Neural cell (in vitro differentiated cells): ENCODE data around the gene AFF3. TPM values are rescaled to one million over a fixed set of nuclear protein-coding genes. Genes with fewer than 3 reads are reported as not detected.

Experiments
- H2AFZ ChIP-seq: fragments of 200-600, 300-800 bp; sonication (generic), shearing (Covaris generic); 2 replicates; pipeline ENCODE4 v1.6.0; 2014; ENCODE audit warnings: low read depth, mild to moderate bottlenecking, antibody characterized with exemption, low read length, moderate library complexity
- H3F3A ChIP-seq: fragments of 200-600 bp; shearing (Covaris generic); 2 replicates; pipeline ENCODE4 v1.6.1; 2016; ENCODE audit warnings: mild to moderate bottlenecking, moderate library complexity, mixed read lengths, antibody characterized with exemption, low read length; ENCODE audit not compliant: insufficient read depth, poor library complexity, severe bottlenecking
- H3K27ac ChIP-seq: fragments of 200-600, 300-800 bp; sonication (generic), shearing (Covaris generic); 2 replicates; pipeline ENCODE4 v1.5.1; 2014; ENCODE audit warnings: mild to moderate bottlenecking, low read length, moderate library complexity
- H3K27me3 ChIP-seq: fragments of 300-800, 200-600 bp; sonication (generic), shearing (Covaris generic); 2 replicates; pipeline ENCODE4 v1.6.0; 2014; ENCODE audit warnings: mild to moderate bottlenecking, low read depth, low read length, moderate library complexity; ENCODE audit not compliant: insufficient read depth
- H3K36me3 ChIP-seq: fragments of 300-800, 200-600 bp; sonication (generic), shearing (Covaris generic); 2 replicates; pipeline ENCODE4 v1.5.1; 2014; ENCODE audit warnings: mild to moderate bottlenecking, antibody characterized with exemption, low read length, moderate library complexity; ENCODE audit not compliant: insufficient read depth
- H3K4me2 ChIP-seq: fragments of 300-800, 200-600 bp; sonication (generic), shearing (Covaris generic); 2 replicates; pipeline ENCODE4 v1.6.0; 2014; ENCODE audit warnings: mild to moderate bottlenecking, low read length
- H3K4me3 ChIP-seq: fragments of 300-800, 200-600 bp; sonication (generic), shearing (Covaris generic); 2 replicates; pipeline ENCODE4 v1.5.1; 2014; ENCODE audit warnings: mild to moderate bottlenecking, low read length, moderate library complexity
- H3K79me2 ChIP-seq: fragments of 200-600 bp; shearing (Covaris generic); replicated peaks from 2 replicates; pipeline ENCODE4 v1.6.0; 2014; ENCODE audit warnings: mild to moderate bottlenecking, low read length, moderate library complexity; ENCODE audit not compliant: insufficient read depth
- H3K9ac ChIP-seq: fragments of 300-800, 200-600 bp; sonication (generic), shearing (Covaris generic); 2 replicates; pipeline ENCODE4 v1.6.1; 2016; ENCODE audit warnings: mild to moderate bottlenecking, low read length, mixed read lengths
- H3K9me2 ChIP-seq: fragments of 200-600 bp; shearing (Covaris generic); 2 replicates; pipeline ENCODE4 v1.6.1; 2016; ENCODE audit warnings: mild to moderate bottlenecking, low read length, mixed read lengths; ENCODE audit not compliant: insufficient read depth
- H3K9me3 ChIP-seq: fragments of 200-600, 300-800 bp; sonication (generic), shearing (Covaris generic); 2 replicates; pipeline ENCODE4 v1.6.1; 2016; ENCODE audit warnings: mild to moderate bottlenecking, mixed run types, low read length, moderate library complexity, mixed read lengths
- H4K20me1 ChIP-seq: fragments of 200-600 bp; shearing (Covaris generic); 2 replicates; pipeline ENCODE4 v1.6.1; 2016; ENCODE audit warnings: mild to moderate bottlenecking, mixed run types; ENCODE audit not compliant: insufficient read depth
- CTCF ChIP-seq: fragments of 450-650 bp; IDR thresholded peaks from 2 replicates; pipeline ENCODE4 v1.5.1; 2014; ENCODE audit warnings: antibody characterized with exemption, mild to moderate bottlenecking, moderate library complexity; ENCODE audit not compliant: poor library complexity, severe bottlenecking
- EP300 ChIP-seq: fragments of 450-650 bp; conservative IDR thresholded peaks from 2 replicates; pipeline ENCODE4 v1.6.1; 2014; ENCODE audit warnings: antibody characterized with exemption, mild to moderate bottlenecking, moderate library complexity; ENCODE audit not compliant: poor library complexity, severe bottlenecking
- EZH2 ChIP-seq: fragments of 200-600, 300-800 bp; shearing (Covaris generic), sonication (generic); IDR thresholded peaks from 2 replicates; pipeline ENCODE4 v1.6.1; 2014; ENCODE audit warnings: antibody characterized with exemption, low read length, borderline replicate concordance, mild to moderate bottlenecking; ENCODE audit not compliant: insufficient read depth, poor library complexity, severe bottlenecking
- MXI1 ChIP-seq: fragments of 450-650 bp; conservative IDR thresholded peaks from 2 replicates; pipeline ENCODE4 v1.6.1; 2014; ENCODE audit warnings: antibody characterized with exemption, mild to moderate bottlenecking; ENCODE audit not compliant: poor library complexity, severe bottlenecking
- POLR2AphosphoS5 ChIP-seq: IDR thresholded peaks from 2 replicates; pipeline ENCODE4 v1.6.1; 2012
- RAD21 ChIP-seq: fragments of 450-650 bp; conservative IDR thresholded peaks from 2 replicates; pipeline ENCODE4 v1.6.1; 2014; ENCODE audit warnings: antibody characterized with exemption, mild to moderate bottlenecking, moderate library complexity
- REST ChIP-seq: IDR thresholded peaks from 2 replicates; pipeline ENCODE4 v1.6.1; 2012; ENCODE audit warnings: borderline replicate concordance
- SMC3 ChIP-seq: fragments of 450-650 bp; conservative IDR thresholded peaks from 2 replicates; pipeline ENCODE4 v1.6.1; 2014; ENCODE audit warnings: antibody characterized with exemption, mild to moderate bottlenecking, moderate library complexity; ENCODE audit not compliant: poor library complexity
- TAF1 ChIP-seq: IDR thresholded peaks from 2 replicates; pipeline ENCODE4 v1.6.1; 2012; ENCODE audit warnings: low read depth
- polyA plus RNA-seq: library from polyadenylated mRNA; depleted of rRNA; stranded (reverse); fragments of >200 nt; gene quantifications from 2 replicates; pipeline ENCODE4 v1.2.3, GENCODE V29; 2014

AFF3 gene
- polyA plus RNA-seq, 1 donor from 2014 or later, result 5.1 TPM

DNA sequence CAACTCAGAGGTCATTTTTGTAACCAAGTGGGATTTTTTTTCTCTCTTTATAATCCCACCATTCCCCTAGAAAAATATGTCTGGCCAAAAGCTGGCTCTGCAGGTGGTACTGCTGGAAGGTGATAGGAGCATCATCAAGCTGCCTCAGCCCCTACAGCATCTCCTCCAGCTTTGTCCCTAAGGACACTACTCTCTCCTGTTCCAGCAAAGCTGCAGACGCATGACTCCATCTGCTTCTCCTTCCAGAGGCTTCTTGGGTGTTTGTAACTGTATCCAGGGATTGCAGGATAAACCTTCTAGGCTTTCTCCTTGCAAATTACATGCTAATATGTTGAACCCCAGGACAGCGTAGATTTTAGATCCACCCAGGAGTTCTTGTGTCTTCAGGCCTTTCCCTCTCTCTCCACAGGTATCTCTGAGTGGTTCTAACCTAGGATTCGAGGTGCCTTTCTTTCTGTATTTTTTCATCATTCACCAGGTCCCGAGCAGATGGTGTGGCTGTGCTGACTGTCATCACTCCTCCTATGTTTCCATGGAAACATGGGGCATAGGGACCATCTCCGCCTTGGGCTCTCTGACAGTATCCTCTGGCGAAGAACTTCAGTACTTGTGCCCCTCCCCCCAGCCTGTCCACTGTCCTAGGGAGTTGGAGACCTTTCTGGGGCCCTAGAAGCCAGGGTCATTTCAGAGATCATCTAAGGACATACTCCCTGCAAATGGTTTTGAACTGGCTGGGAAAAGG, 34.3 kb downstream of the AFF3 start:
- no peak overlapping the region for H3K4me2 ChIP-seq
- H3K79me2 ChIP-seq, result no peaks in the 10 kb centered on the region
- H3F3A ChIP-seq, result no peaks in the 10 kb centered on the region
- H3K27ac ChIP-seq, result no peak overlapping the region
- no peak overlapping the region for H3K9ac ChIP-seq
- no peaks in the 10 kb centered on the region for H3K36me3 ChIP-seq
- TF ChIP-seq CTCF, result no peak
- TF ChIP-seq MXI1, result no peak
- no peak for TF ChIP-seq SMC3
- TF ChIP-seq EZH2, result no peak
- TF ChIP-seq RAD21, result no peak
- no peaks in the 10 kb centered on the region for H4K20me1 ChIP-seq
- no peaks in the 10 kb centered on the region for H3K9me2 ChIP-seq
- H3K27me3 ChIP-seq, result peaks cover 10% of the 10 kb centered on the region
- no peak overlapping the region for H2AFZ ChIP-seq
- H3K4me3 ChIP-seq, result no peak overlapping the region
- no peaks in the 10 kb centered on the region for H3K9me3 ChIP-seq

DNA sequence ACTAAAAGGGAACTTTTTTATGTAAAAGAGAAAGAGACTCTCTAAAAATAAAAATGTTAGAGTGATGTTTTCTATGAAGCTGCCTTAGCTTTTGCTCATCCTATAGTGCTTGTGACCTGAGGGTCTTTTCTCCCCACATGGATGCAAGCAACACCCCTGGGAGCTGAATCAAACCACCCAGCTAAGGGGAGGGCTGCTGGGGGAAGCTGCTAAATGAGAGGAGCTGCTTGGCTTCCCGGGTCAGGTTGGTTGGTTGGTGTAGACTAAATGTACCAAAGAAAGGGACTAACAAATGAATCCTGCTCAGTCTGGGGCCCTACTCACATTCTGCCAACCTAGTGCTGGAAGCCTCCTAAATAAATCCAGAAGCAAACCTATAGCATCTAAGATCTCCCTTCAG, 35.0 kb downstream of the AFF3 start:
- H2AFZ ChIP-seq, result no peak overlapping the region
- no peak overlapping the region for H3K4me2 ChIP-seq
- no peaks in the 10 kb centered on the region for H3K36me3 ChIP-seq
- H3K27ac ChIP-seq, result no peak overlapping the region
- H3K4me3 ChIP-seq, result no peak overlapping the region
- no peaks in the 10 kb centered on the region for H3K9me3 ChIP-seq
- no peaks in the 10 kb centered on the region for H4K20me1 ChIP-seq
- no peaks in the 10 kb centered on the region for H3F3A ChIP-seq
- no peaks in the 10 kb centered on the region for H3K79me2 ChIP-seq
- TF ChIP-seq EZH2 (no peak), SMC3 (no peak), REST (no peak), RAD21 (no peak)
- H3K27me3 ChIP-seq, result peaks cover 10% of the 10 kb centered on the region
- H3K9me2 ChIP-seq, result no peaks in the 10 kb centered on the region
- no peak overlapping the region for H3K9ac ChIP-seq

- Histone ChIP-seq H3K36me3 (no peaks in the 10 kb centered on the region), H3K79me2 (no peaks in the 10 kb centered on the region), H3K27ac (no peak overlapping the region), H3K4me2 (no peak overlapping the region), H3F3A (no peaks in the 10 kb centered on the region), H3K9ac (no peak overlapping the region), H3K9me3 (no peaks in the 10 kb centered on the region), H3K9me2 (no peaks in the 10 kb centered on the region), H3K27me3 (peaks cover 10% of the 10 kb centered on the region), H2AFZ (no peak overlapping the region), H3K4me3 (no peak overlapping the region), H4K20me1 (no peaks in the 10 kb centered on the region)
- TF ChIP-seq SMC3 (no peak), TAF1 (no peak), CTCF (no peak), REST (no peak), MXI1 (no peak), POLR2AphosphoS5 (no peak), EZH2 (no peak), EP300 (no peak), RAD21 (no peak)
Measured at GRCh38 chr2:100106460-100106859, 35.9 kb downstream of the AFF3 start.
